ENCODE data around the gene EZH1.
A peak's percentile ranks its signal among the peaks of the same experiment; 100 is the strongest.

Gene EZH1

DNA sequence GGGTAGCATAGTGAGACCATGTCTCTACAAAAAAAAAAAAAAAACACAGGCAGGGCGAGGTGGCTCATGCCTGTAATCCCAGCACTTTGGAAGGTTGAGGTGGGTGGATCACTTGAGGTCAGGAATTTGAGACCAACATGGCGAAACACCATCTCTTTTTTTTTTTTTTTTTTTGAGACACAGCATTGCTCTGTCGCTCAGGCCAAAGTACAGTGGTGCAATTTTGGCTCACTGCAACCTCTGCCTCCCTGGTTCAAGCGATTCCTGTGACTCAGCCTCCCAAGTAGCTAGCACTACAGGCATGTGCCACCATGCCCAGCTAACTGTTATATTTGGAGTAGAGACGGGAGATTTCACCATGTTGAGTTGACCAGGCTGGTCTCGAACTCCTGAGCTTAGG, 21.3 kb upstream of the EZH1 start:
- H3K4me3 ChIP-seq = no peak overlapping the region
- H3K9me3 ChIP-seq = no peaks in the 10 kb centered on the region
- no peak overlapping the region for H3K27ac ChIP-seq
- no peaks in the 10 kb centered on the region for H3K36me3 ChIP-seq
- TF ChIP-seq CTCF (IDR thresholded peaks at IDR 0.05) = no peak
- peaks cover 0 to 32% of the 10 kb centered on the region in 2 donors for H3K27me3 ChIP-seq
- intact Hi-C loops (cut with DNase I; ENCODE audit: low total_unique reads) = loop anchor here (10.0 kb wide), 1 partner anchor 181 kb away; no protein-coding TSS in a partner anchor
- peaks cover 0 to 7% (median 7%) of the 10 kb centered on the region in 4 donors for H3K4me1 ChIP-seq
- no peak for DNase-seq

GRCh38 chr17:42761638-42762037, 16.8 kb upstream of the EZH1 start:
- TF ChIP-seq CTCF (IDR thresholded peaks at IDR 0.05) = no peak
- Histone ChIP-seq H3K27me3 (peaks cover 0 to 42% of the 10 kb centered on the region in 2 donors), H3K9me3 (no peaks in the 10 kb centered on the region), H3K4me3 (peak overlapping the region; percentile 47 to 58), H3K4me1 (peaks cover 4 to 18% (median 14%) of the 10 kb centered on the region in 4 donors), H3K27ac (peak overlapping the region; percentile 17 to 45), H3K36me3 (no peaks in the 10 kb centered on the region)
- intact Hi-C loops (cut with DNase I; ENCODE audit: low total_unique reads) = loop anchor here (5.0 to 10.0 kb wide), 2 partner anchors 44 to 177 kb away; no protein-coding TSS in a partner anchor
- no peak for DNase-seq

GRCh38 chr17:42760652-42761581, 16.1 kb upstream of the EZH1 start, which contains the start of gene RAMP2:
TSS of gene RAMP2 (plus strand) at chr17:42761227. CDS start at chr17:42761262, 35 bp downstream.
- Histone ChIP-seq H3K4me3 (peak within 1 kb of the TSS; percentile 47 to 58), H3K9me3 (no peaks in the 10 kb centered on the region), H3K4me1 (peaks cover 4 to 18% (median 14%) of the 10 kb centered on the region in 4 donors), H3K36me3 (no peaks in the 10 kb centered on the region), H3K27ac (peak within 1 kb of the TSS; percentile 17 to 45), H3K27me3 (peaks cover 0 to 42% of the 10 kb centered on the region in 2 donors)
- intact Hi-C loops (cut with DNase I; ENCODE audit: low total_unique reads) = loop anchor here (5.0 to 10.0 kb wide), 2 partner anchors 44 to 176 kb away; no protein-coding TSS in a partner anchor
- no peak for TF ChIP-seq CTCF (IDR thresholded peaks at IDR 0.05)
- DNase-seq = no peak

GRCh38 chr17:42759982-42760651, 15.3 kb upstream of the EZH1 start:
- no peak overlapping the region for H3K27ac ChIP-seq
- peaks cover 0 to 43% of the 10 kb centered on the region in 2 donors for H3K27me3 ChIP-seq
- H3K9me3 ChIP-seq = no peaks in the 10 kb centered on the region
- TF ChIP-seq CTCF (IDR thresholded peaks at IDR 0.05) = no peak
- intact Hi-C loops (cut with DNase I; ENCODE audit: low total_unique reads) = loop anchor here (5.0 to 10.0 kb wide), 2 partner anchors 43 to 175 kb away; no protein-coding TSS in a partner anchor
- peaks cover 4 to 18% (median 14%) of the 10 kb centered on the region in 4 donors for H3K4me1 ChIP-seq
- no peak for DNase-seq
- no peaks in the 10 kb centered on the region for H3K36me3 ChIP-seq
- peak overlapping the region in 1 of 2 donors; percentile 58 for H3K4me3 ChIP-seq

- TF ChIP-seq CTCF (IDR thresholded peaks at IDR 0.05) = no peak
- H3K27me3 ChIP-seq = peaks cover 0 to 21% of the 10 kb centered on the region in 2 donors
- no peak overlapping the region for H3K27ac ChIP-seq
- H3K4me1 ChIP-seq = no peaks in the 10 kb centered on the region
- H3K36me3 ChIP-seq = no peaks in the 10 kb centered on the region
- peak; percentile 84 to 92 for DNase-seq
- intact Hi-C loops (cut with DNase I; ENCODE audit: low total_unique reads) = no loop called here
- H3K9me3 ChIP-seq = no peaks in the 10 kb centered on the region
- H3K4me3 ChIP-seq = no peak overlapping the region
Observed at GRCh38 chr17:42754782-42755181, 9.9 kb upstream of the EZH1 start.

Data from tibial artery (tissue), 4 donors.